Measurements from ENCODE around the gene CCRL2.

Gene CCRL2

DNA sequence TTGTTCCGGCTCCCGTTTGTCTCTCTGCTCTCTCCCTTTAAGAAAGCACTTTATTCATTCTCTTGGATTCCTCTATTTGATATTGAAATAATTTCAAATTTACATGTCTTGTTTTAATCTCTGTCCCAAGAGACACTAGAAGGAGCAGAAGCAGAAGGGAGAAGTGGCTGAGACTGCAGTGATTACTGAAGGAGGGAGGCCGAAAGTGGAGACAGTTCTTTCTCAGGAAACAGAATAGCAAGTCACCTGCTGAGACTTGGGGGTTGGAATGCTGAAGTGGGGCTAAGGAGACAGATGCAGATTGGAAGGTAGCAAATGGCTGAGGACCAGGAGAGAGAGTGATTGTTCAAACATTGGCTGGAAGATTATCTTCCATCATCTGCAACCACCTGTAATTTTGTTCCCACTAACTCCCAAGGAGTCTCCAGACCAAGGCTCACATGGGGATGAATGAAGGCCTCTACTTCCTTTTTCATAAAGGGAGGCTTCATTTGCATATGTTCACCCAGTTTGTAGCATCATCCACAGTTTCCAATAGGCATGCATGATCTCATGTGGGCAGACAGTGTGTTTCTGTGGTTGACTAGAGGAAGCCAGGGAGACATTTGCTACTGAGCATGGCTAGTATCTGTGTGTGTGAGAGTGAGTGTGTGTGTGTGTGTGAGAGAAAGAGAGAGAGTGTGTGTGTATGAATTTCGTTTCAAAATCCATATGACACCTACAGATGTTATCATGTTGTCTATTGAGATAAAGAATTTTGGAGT is 33.7 kb downstream of the CCRL2 start:
- peak overlapping the region; percentile 9; the same call in 1 of the 2 replicates for H3K9ac ChIP-seq (ENCODE audit: low read length)
- H4K20me1 ChIP-seq (ENCODE audit: insufficient read depth, low read length): no peaks in the 10 kb centered on the region
- H3K79me2 ChIP-seq (ENCODE audit: low read length): no peaks in the 10 kb centered on the region
- H3K4me3 ChIP-seq (ENCODE audit: low read length): no peak overlapping the region
- no peaks in the 10 kb centered on the region for H3K27me3 ChIP-seq (replicated peaks; ENCODE audit: insufficient read depth, low read length)
- H3K36me3 ChIP-seq (replicated peaks; ENCODE audit: insufficient read depth, low read length): no peaks in the 10 kb centered on the region
- H3K27ac ChIP-seq (ENCODE audit: low read length): peak overlapping the region; percentile 74
- H3K4me2 ChIP-seq (ENCODE audit: low read depth, low read length): peak overlapping the region; percentile 43; the same call in 1 of the 2 replicates
- H3F3A ChIP-seq (ENCODE audit: insufficient read depth, low read length): peaks cover 15% of the 10 kb centered on the region
- DNase-seq: peak; percentile 87
- TF ChIP-seq CTCF (IDR thresholded peaks at IDR 0.05; ENCODE audit: low read length) (no peak), EZH2 (optimal IDR thresholded peaks at IDR 0.05; ENCODE audit: low read depth, low read length) (no peak), EZH2phosphoT487 (IDR thresholded peaks at IDR 0.05; ENCODE audit: low read length) (no peak)
- H3K9me3 ChIP-seq (replicated peaks; ENCODE audit: insufficient read depth, low read length): no peaks in the 10 kb centered on the region
- 0 out of 2 replicates have a peak overlapping the region, but pooled peaks have one; percentile 14 for H2AFZ ChIP-seq (ENCODE audit: low read length)
- peaks cover 28% of the 10 kb centered on the region for H3K4me1 ChIP-seq (ENCODE audit: low read length)
- H3K9me2 ChIP-seq (replicated peaks; ENCODE audit: insufficient read depth, low read length): no peaks in the 10 kb centered on the region

DNA sequence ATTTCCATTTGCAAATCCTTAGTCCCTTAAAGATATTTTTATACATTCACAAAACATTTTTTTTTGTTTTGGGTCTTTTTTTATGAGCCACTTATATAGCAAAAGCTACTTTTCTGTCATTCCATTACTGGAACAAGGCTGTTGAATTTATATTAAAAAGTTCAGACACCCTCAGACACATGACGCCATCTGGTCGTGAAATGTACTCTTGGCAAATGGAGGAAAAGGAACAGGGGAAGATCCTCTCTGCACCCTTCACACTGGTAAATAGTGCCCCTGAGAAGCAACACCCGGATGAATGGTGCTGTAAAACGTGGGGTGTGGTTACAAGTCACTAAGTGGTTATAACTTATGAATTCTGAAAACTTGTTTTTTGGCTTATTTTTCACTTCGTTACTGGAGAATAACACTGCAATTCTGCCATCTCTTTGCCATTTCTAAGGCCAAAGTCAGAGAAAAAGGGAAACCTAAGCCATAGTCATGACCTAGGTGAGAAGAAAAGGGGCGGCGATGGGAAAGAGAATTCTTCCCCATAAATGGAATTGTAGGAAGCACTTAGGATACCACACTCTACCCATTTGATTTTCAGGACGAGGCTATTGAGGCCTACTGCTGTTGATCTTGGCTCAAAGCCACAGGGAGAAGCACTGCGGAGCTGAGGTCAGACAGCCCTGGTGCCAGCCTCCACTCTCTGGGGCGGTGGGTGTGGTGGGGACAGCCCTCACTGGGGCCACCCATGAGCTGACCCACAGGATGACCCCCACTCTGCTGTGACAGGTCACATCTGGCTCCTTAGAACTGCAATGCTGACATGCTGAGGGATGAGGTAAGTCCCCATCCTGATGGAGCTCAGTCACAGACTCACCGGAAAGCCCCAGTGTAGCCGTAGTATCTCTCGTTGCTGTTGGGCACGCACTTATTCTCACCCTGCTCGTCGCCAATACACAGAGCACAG is 35.8 kb downstream of the CCRL2 start:
- TF ChIP-seq EZH2 (optimal IDR thresholded peaks at IDR 0.05; ENCODE audit: low read depth, low read length) (no peak), EZH2phosphoT487 (IDR thresholded peaks at IDR 0.05; ENCODE audit: low read length) (no peak), CTCF (IDR thresholded peaks at IDR 0.05; ENCODE audit: low read length) (no peak)
- Histone ChIP-seq H3K4me2 (ENCODE audit: low read depth, low read length) (no peak overlapping the region), H3K79me2 (ENCODE audit: low read length) (no peaks in the 10 kb centered on the region), H3K36me3 (replicated peaks; ENCODE audit: insufficient read depth, low read length) (no peaks in the 10 kb centered on the region), H3K9me3 (replicated peaks; ENCODE audit: insufficient read depth, low read length) (no peaks in the 10 kb centered on the region), H3K4me1 (ENCODE audit: low read length) (peaks cover 28% of the 10 kb centered on the region), H4K20me1 (ENCODE audit: insufficient read depth, low read length) (no peaks in the 10 kb centered on the region), H3K27ac (ENCODE audit: low read length) (no peak overlapping the region), H3F3A (ENCODE audit: insufficient read depth, low read length) (peaks cover 15% of the 10 kb centered on the region), H3K9ac (ENCODE audit: low read length) (no peak overlapping the region), H2AFZ (ENCODE audit: low read length) (no peak overlapping the region), H3K4me3 (ENCODE audit: low read length) (no peak overlapping the region), H3K27me3 (replicated peaks; ENCODE audit: insufficient read depth, low read length) (no peaks in the 10 kb centered on the region), H3K9me2 (replicated peaks; ENCODE audit: insufficient read depth, low read length) (no peaks in the 10 kb centered on the region)
- DNase-seq: no peak

DNA sequence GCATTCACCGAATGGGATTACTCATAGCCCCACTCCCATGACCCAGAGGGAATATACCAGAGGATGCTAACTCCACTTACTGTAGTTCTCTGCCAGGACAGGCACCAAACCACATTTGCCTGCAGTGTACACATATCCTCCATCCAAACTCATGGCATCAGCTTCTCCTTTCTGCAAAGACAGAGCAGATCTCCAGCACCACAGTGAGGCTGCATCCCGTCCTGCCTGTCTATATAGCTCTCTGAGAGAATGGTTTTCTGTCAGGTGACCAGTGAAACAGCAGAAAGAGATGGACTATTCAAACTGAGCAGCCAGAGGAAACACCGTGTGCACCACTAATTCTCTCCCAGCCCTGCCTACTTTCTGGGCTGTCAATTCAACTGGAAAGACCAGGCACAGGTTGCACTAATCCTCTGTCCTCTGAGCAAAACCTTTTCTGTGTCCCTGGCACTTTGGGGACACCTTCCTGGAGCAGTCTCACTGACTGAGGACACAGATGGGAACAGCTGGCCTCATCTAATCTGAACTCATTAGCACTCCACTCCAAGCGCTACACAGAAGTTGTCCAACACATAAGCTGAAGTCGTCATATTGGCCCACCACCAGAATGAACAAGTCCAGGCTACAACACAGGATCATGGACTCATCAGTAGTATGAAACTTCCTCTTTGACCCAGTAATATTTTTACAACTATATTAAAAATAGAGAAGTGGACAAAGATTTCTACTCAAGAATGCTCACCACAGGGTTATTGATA is 40.3 kb downstream of the CCRL2 start:
- no peaks in the 10 kb centered on the region for H3K79me2 ChIP-seq (ENCODE audit: low read length)
- H2AFZ ChIP-seq (ENCODE audit: low read length): no peak overlapping the region
- H3K4me1 ChIP-seq (ENCODE audit: low read length): no peaks in the 10 kb centered on the region
- H3K9me3 ChIP-seq (replicated peaks; ENCODE audit: insufficient read depth, low read length): no peaks in the 10 kb centered on the region
- no peak overlapping the region for H3K4me3 ChIP-seq (ENCODE audit: low read length)
- no peak overlapping the region for H3K27ac ChIP-seq (ENCODE audit: low read length)
- no peaks in the 10 kb centered on the region for H3K9me2 ChIP-seq (replicated peaks; ENCODE audit: insufficient read depth, low read length)
- H4K20me1 ChIP-seq (ENCODE audit: insufficient read depth, low read length): no peaks in the 10 kb centered on the region
- no peak for TF ChIP-seq CTCF (IDR thresholded peaks at IDR 0.05; ENCODE audit: low read length)
- no peak for TF ChIP-seq EZH2 (optimal IDR thresholded peaks at IDR 0.05; ENCODE audit: low read depth, low read length)
- TF ChIP-seq EZH2phosphoT487 (IDR thresholded peaks at IDR 0.05; ENCODE audit: low read length): no peak
- DNase-seq: no peak
- no peaks in the 10 kb centered on the region for H3F3A ChIP-seq (ENCODE audit: insufficient read depth, low read length)
- H3K4me2 ChIP-seq (ENCODE audit: low read depth, low read length): no peak overlapping the region
- H3K36me3 ChIP-seq (replicated peaks; ENCODE audit: insufficient read depth, low read length): no peaks in the 10 kb centered on the region
- no peaks in the 10 kb centered on the region for H3K27me3 ChIP-seq (replicated peaks; ENCODE audit: insufficient read depth, low read length)
- no peak overlapping the region for H3K9ac ChIP-seq (ENCODE audit: low read length)
